H1 (cell line): ENCODE results near the gene PRKAR1B. TPM values are rescaled to one million over a fixed set of nuclear protein-coding genes. Genes with fewer than 3 reads are reported as not detected.

Experiments
- CTCF ChIA-PET: fragments of 300-600 bp; sonication (Branson Sonifier 250); formaldehyde crosslinking; loops from one replicate; lab custom pipeline; 2021; ENCODE audit not compliant: partially characterized antibody; lab: Charles Lee
- POLR2A ChIA-PET: fragments of 300-600 bp; sonication (Branson Sonifier 250); formaldehyde crosslinking; loops from one replicate; lab custom pipeline; 2021; ENCODE audit warnings: inconsistent platforms; ENCODE audit not compliant: partially characterized antibody; lab: Charles Lee
- DNase-seq, 2 experiments: peaks; one replicate each; pipeline versions ENCODE4 v3.0.0 to v3.0.0-alpha.2; 2010 to 2022; ENCODE audit warnings: low spot score in 2 of 2, low read depth in 1 of 2, mixed read lengths in 1 of 2
- FAIRE-seq: peaks from 2 replicates; lab custom pipeline; 2011; peaks lifted over from hg19 to GRCh38; lab: Jason Lieb, UNC
- H2AFZ ChIP-seq: 2 replicates; pipeline ENCODE4 v1.8.1; 2012; ENCODE audit warnings: low read length, inconsistent platforms
- H2AK5ac ChIP-seq: 2 replicates; pipeline ENCODE4 v1.6.1; 2013; ENCODE audit warnings: low read depth, low read length
- H2BK120ac ChIP-seq: replicated peaks from 2 replicates; pipeline ENCODE3; 2013; ENCODE audit warnings: low read depth, low read length, inconsistent platforms
- H2BK12ac ChIP-seq: 2 replicates; pipeline ENCODE4 v1.6.1; 2013; ENCODE audit warnings: low read depth, low read length
- H2BK15ac ChIP-seq: 2 replicates; pipeline ENCODE4 v1.6.1; 2013; ENCODE audit warnings: low read length
- H2BK20ac ChIP-seq: 2 replicates; pipeline ENCODE4 v1.6.1; 2013; ENCODE audit warnings: low read length
- H2BK5ac ChIP-seq: 2 replicates; pipeline ENCODE4 v1.6.1; 2013; ENCODE audit warnings: low read depth, low read length
- H3K14ac ChIP-seq: 2 replicates; pipeline ENCODE4 v1.6.1; 2013; ENCODE audit warnings: inconsistent platforms; ENCODE audit not compliant: insufficient read length
- H3K18ac ChIP-seq: 2 replicates; pipeline ENCODE4 v1.6.1; 2013; ENCODE audit warnings: low read length; ENCODE audit errors: extremely low read depth
- H3K23ac ChIP-seq: 2 replicates; pipeline ENCODE4 v1.6.1; 2013; ENCODE audit warnings: inconsistent platforms; ENCODE audit not compliant: insufficient read length
- H3K23me2 ChIP-seq: 2 replicates; pipeline ENCODE4 v1.6.1; 2013; ENCODE audit warnings: low read depth, low read length
- H3K27ac ChIP-seq: 2 replicates; pipeline ENCODE4 v1.6.1; 2011; ENCODE audit warnings: low read depth, low read length, inconsistent platforms
- H3K27me3 ChIP-seq, 4 experiments: replicated peaks in 1 of 4; 1 replicate in 1 of 4; 2 replicates in 3 of 4; pipeline versions ENCODE4 v1.6.1 to v1.8.1; 2011 to 2013; ENCODE audit warnings: low read length in 3 of 4, mild to moderate bottlenecking in 3 of 4, inconsistent platforms in 2 of 4, mixed read lengths in 2 of 4, moderate library complexity in 1 of 4; ENCODE audit not compliant: control insufficient read depth in 3 of 4, insufficient read depth in 3 of 4; ENCODE audit errors: extremely low read depth in 1 of 4
- H3K36me3 ChIP-seq, 4 experiments: 2 replicates each; pipeline versions ENCODE4 v1.6.1 to v1.8.1; 2011 to 2013; ENCODE audit warnings: mild to moderate bottlenecking in 4 of 4, low read length in 3 of 4, moderate library complexity in 2 of 4, control low read depth in 1 of 4, inconsistent platforms in 1 of 4; ENCODE audit not compliant: insufficient read depth in 4 of 4, control insufficient read depth in 2 of 4
- H3K4ac ChIP-seq: replicated peaks from 2 replicates; pipeline ENCODE3; 2013; ENCODE audit warnings: low read length, low read depth, mixed read lengths, inconsistent platforms; ENCODE audit not compliant: insufficient read length
- H3K4me1 ChIP-seq, 4 experiments: replicated peaks in 1 of 4; 1 replicate in 1 of 4; 2 replicates in 3 of 4; pipeline versions ENCODE4 v1.6.1 to v1.8.1; 2011 to 2013; ENCODE audit warnings: low read length in 3 of 4, inconsistent platforms in 2 of 4, mixed read lengths in 1 of 4; ENCODE audit not compliant: insufficient read depth in 4 of 4, control insufficient read depth in 3 of 4
- H3K4me2 ChIP-seq, 2 experiments: 2 replicates each; pipeline versions ENCODE4 v1.6.1 to v1.8.1; 2011 to 2013; ENCODE audit warnings: low read depth in 2 of 2, low read length in 2 of 2, control low read depth in 1 of 2, inconsistent platforms in 1 of 2, mild to moderate bottlenecking in 1 of 2; ENCODE audit not compliant: insufficient read depth in 1 of 2
- H3K4me3 ChIP-seq, 4 experiments: fragments of 200-600, 300-600 bp in 1 of 4; sonication (generic), shearing (Covaris generic), sonication (Bioruptor Twin) in 1 of 4; 2 replicates each; pipeline versions ENCODE4 v1.5.1 to v1.8.1; 2011 to 2016; ENCODE audit warnings: low read length in 4 of 4, low read depth in 3 of 4, control low read depth in 2 of 4, inconsistent platforms in 2 of 4, mild to moderate bottlenecking in 2 of 4, mixed read lengths in 1 of 4, moderate library complexity in 1 of 4; ENCODE audit not compliant: insufficient read depth in 2 of 4; ENCODE audit errors: extremely low read depth in 1 of 4
- H3K56ac ChIP-seq: replicated peaks from 2 replicates; pipeline ENCODE3; 2013; ENCODE audit warnings: low read depth, mild to moderate bottlenecking, mixed read lengths, low read length, inconsistent platforms; ENCODE audit not compliant: insufficient read length
- H3K79me1 ChIP-seq: 2 replicates; pipeline ENCODE4 v1.6.1; 2013; ENCODE audit warnings: low read depth, low read length, control low read depth
- H3K79me2 ChIP-seq, 2 experiments: 2 replicates each; pipeline versions ENCODE4 v1.6.1 to v1.8.1; 2012 to 2013; ENCODE audit warnings: low read length in 2 of 2, mild to moderate bottlenecking in 2 of 2, inconsistent platforms in 1 of 2; ENCODE audit not compliant: insufficient read depth in 2 of 2, control insufficient read depth in 1 of 2
- H3K9ac ChIP-seq, 4 experiments: replicated peaks in 1 of 4; 1 replicate in 1 of 4; 2 replicates in 3 of 4; pipeline versions ENCODE4 v1.6.1 to v1.8.1; 2011 to 2013; ENCODE audit warnings: low read depth in 3 of 4, low read length in 3 of 4, control low read depth in 2 of 4, mild to moderate bottlenecking in 2 of 4, moderate library complexity in 2 of 4, inconsistent platforms in 1 of 4; ENCODE audit errors: extremely low read depth in 1 of 4
- H3K9me3 ChIP-seq, 2 experiments: 2 replicates each; pipeline versions ENCODE4 v1.6.1 to v1.8.1; 2012 to 2013; ENCODE audit warnings: mild to moderate bottlenecking in 2 of 2, moderate library complexity in 2 of 2, control low read depth in 1 of 2, inconsistent platforms in 1 of 2, low read depth in 1 of 2, low read length in 1 of 2, mixed read lengths in 1 of 2; ENCODE audit not compliant: insufficient read depth in 2 of 2
- H4K20me1 ChIP-seq, 2 experiments: replicated peaks in 1 of 2; 2 replicates each; pipeline versions ENCODE3 to v1.8.1; 2011 to 2013; ENCODE audit warnings: inconsistent platforms in 2 of 2, low read length in 2 of 2, mild to moderate bottlenecking in 1 of 2; ENCODE audit not compliant: insufficient read depth in 2 of 2, control insufficient read depth in 1 of 2
- H4K5ac ChIP-seq: 2 replicates; pipeline ENCODE4 v1.6.1; 2013; ENCODE audit warnings: low read length, low read depth, mixed read lengths, inconsistent platforms; ENCODE audit not compliant: insufficient read length
- H4K8ac ChIP-seq: 2 replicates; pipeline ENCODE4 v1.8.0; 2013; ENCODE audit warnings: mild to moderate bottlenecking, moderate library complexity, low read length, inconsistent platforms; ENCODE audit not compliant: insufficient read depth; ENCODE audit errors: extremely low read depth
- H4K91ac ChIP-seq: replicated peaks from 2 replicates; pipeline ENCODE3; 2013; ENCODE audit warnings: low read length, mixed read lengths, inconsistent platforms; ENCODE audit not compliant: insufficient read length
- BACH1 ChIP-seq: IDR thresholded peaks from 2 replicates; pipeline ENCODE4 v1.6.1; 2012; ENCODE audit warnings: low read length, improper control_type of control experiment
- CBX8 ChIP-seq: fragments of 300-800, 300-1000 bp; sonication (generic); IDR thresholded peaks from 2 replicates; pipeline ENCODE4 v1.7.1; 2016; ENCODE audit warnings: low read depth, low read length, borderline replicate concordance
- EGR1 ChIP-seq: IDR thresholded peaks from 2 replicates; pipeline ENCODE4 v1.6.1; 2011; ENCODE audit warnings: low read depth, low read length, borderline replicate concordance
- EZH2 ChIP-seq: fragments of 200-600 bp; sonication (generic); IDR thresholded peaks from 2 replicates; pipeline ENCODE4 v1.7.1; 2012; ENCODE audit warnings: low read depth, mild to moderate bottlenecking, moderate library complexity, low read length, inconsistent platforms; ENCODE audit not compliant: severe bottlenecking
- RXRA ChIP-seq: IDR thresholded peaks from 2 replicates; pipeline ENCODE4 v1.6.1; 2011; ENCODE audit warnings: low read depth, mild to moderate bottlenecking, low read length, moderate library complexity; ENCODE audit not compliant: insufficient read depth
- WGBS, 2 experiments: shearing (Covaris generic) in 1 of 2; methylation state at CpG; one replicate each; pipeline versions ENCODE4 v1.1.6 to v1.1.7; 2013 to 2015; ENCODE audit warnings: low lambda C conversion rate in 2 of 2, mixed read lengths in 2 of 2, inconsistent platforms in 1 of 2, low coverage in 1 of 2, missing lambda C conversion rate in 1 of 2; ENCODE audit not compliant: insufficient replicate concordance in 2 of 2, insufficient coverage in 1 of 2, insufficient read length in 1 of 2; ENCODE audit errors: extremely low coverage in 1 of 2, missing lambda C conversion rate in 1 of 2; 5-methylcytosine and 5-hydroxymethylcytosine counted together
- polyA plus RNA-seq, 7 experiments: library from polyadenylated mRNA; depleted of rRNA in 3 of 7; stranded (reverse) in 5 of 7; unstranded in 2 of 7; fragments of >200 nt in 5 of 7; fragments of 200-250 nt in 2 of 7; gene quantifications; 1 replicate in 5 of 7; 2 replicates in 1 of 7; 4 replicates in 1 of 7; pipeline versions ENCODE4 v1.2.1 to v1.2.3, GENCODE V29; 2011 to 2013; ENCODE audit warnings: missing spikeins in 2 of 7, mixed read lengths in 2 of 7
- total RNA-seq: library from RNA; stranded (reverse); fragmentation: NEBNext Ultra II Directional; extraction: Animal tissue kit (Norgen Biotek cat#: 25700); gene quantifications from 2 replicates; pipeline ENCODE4 v1.2.1, GENCODE V29; 2021

The PRKAR1B gene
- total and polyA plus RNA-seq, 2 of the 8 experiments (the other 6 are each of a cell fraction or from before 2014, with no cell fraction given) = 12.3 to 55.7 TPM

GRCh38 chr7:673681-674453 is 53.2 kb downstream of the PRKAR1B start:
- H3K4me1 ChIP-seq = no peaks in the 10 kb centered on the region
- DNase-seq (no peak), FAIRE-seq (no peak)
- peaks cover 2 to 26% (median 6%) of the 10 kb centered on the region in 4 experiments; a peak in 6 of 8 replicates for H3K36me3 ChIP-seq
- no peak overlapping the region for H2BK120ac ChIP-seq
- no peak overlapping the region for H3K4ac ChIP-seq
- CTCF ChIA-PET = interaction anchor here (0.7 to 1.8 kb wide), 4 partner anchors 8 to 340 kb away, joined by 3 to 9 read pairs (median 3); no protein-coding TSS in a partner anchor
- H3K23me2 ChIP-seq = no peaks in the 10 kb centered on the region
- H3K79me2 ChIP-seq = no peaks in the 10 kb centered on the region
- H4K5ac ChIP-seq = no peak overlapping the region
- POLR2A ChIA-PET = interaction anchor here (0.6 to 1.3 kb wide), 2 partner anchors 8 to 20 kb away, joined by 3 read pairs; no protein-coding TSS in a partner anchor
- H3K23ac ChIP-seq = no peak overlapping the region
- H3K9me3 ChIP-seq = 0 out of 4 replicates have a peak, but pooled peaks cover 0 to 4% of the 10 kb centered on the region in 2 experiments
- no peak overlapping the region for H3K4me2 ChIP-seq
- TF ChIP-seq RXRA (no peak), EZH2 (no peak), EGR1 (no peak), CBX8 (no peak), BACH1 (no peak)
- H2AFZ ChIP-seq = no peak overlapping the region
- H2BK5ac ChIP-seq = no peak overlapping the region
- H3K18ac ChIP-seq = no peak overlapping the region
- H4K8ac ChIP-seq = no peak overlapping the region
- no peak overlapping the region for H2BK12ac ChIP-seq
- H2AK5ac ChIP-seq = no peak overlapping the region
- H3K9ac ChIP-seq = no peak overlapping the region
- H3K27ac ChIP-seq = no peak overlapping the region
- no peak overlapping the region for H2BK20ac ChIP-seq
- no peaks in the 10 kb centered on the region for H3K27me3 ChIP-seq
- H3K4me3 ChIP-seq = no peak overlapping the region
- H4K20me1 ChIP-seq = no peaks in the 10 kb centered on the region
- 83% methylated on average over 13 of the region's 13 CpGs; no CpG with 5 or more reads in 1 of the 2 experiments for WGBS, 2 experiments
- no peak overlapping the region for H2BK15ac ChIP-seq
- H4K91ac ChIP-seq = no peak overlapping the region
- no peak overlapping the region for H3K56ac ChIP-seq
- H3K14ac ChIP-seq = no peak overlapping the region
- H3K79me1 ChIP-seq = no peaks in the 10 kb centered on the region; the same call in 1 of the 2 replicates
